ENCODE measurements around the gene PCK1.

DNA sequence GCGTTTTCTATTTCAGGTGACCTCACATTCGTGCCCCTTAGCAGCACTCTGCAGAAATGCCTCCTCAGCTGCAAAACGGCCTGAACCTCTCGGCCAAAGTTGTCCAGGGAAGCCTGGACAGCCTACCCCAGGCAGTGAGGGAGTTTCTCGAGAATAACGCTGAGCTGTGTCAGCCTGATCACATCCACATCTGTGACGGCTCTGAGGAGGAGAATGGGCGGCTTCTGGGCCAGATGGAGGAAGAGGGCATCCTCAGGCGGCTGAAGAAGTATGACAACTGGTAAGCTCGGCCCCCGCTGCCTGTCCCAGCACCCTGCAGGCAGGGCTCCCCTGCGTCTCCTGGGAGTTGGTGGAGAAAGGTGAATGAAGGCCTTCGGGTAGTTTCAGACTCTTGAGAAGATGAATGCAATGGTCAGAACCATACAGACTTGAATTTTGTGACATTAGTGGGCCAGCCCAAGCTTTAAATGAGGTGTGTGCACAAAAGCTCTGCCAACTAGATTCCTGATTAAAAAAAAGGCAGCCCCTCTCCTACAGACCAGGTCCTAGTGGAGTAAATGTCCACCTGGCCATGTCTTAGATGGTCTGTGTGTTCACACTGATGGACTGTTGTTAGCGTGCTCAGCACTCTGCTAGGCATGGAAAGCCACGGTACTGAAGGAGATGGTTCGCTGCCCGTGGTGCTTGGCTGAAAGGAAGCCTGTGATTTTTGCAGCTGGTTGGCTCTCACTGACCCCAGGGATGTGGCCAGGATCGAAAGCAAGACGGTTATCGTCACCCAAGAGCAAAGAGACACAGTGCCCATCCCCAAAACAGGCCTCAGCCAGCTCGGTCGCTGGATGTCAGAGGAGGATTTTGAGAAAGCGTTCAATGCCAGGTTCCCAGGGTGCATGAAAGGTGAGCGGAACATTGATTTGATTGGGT, 708 bp downstream of the PCK1 start:
- TF ChIP-seq, protein P1, sequence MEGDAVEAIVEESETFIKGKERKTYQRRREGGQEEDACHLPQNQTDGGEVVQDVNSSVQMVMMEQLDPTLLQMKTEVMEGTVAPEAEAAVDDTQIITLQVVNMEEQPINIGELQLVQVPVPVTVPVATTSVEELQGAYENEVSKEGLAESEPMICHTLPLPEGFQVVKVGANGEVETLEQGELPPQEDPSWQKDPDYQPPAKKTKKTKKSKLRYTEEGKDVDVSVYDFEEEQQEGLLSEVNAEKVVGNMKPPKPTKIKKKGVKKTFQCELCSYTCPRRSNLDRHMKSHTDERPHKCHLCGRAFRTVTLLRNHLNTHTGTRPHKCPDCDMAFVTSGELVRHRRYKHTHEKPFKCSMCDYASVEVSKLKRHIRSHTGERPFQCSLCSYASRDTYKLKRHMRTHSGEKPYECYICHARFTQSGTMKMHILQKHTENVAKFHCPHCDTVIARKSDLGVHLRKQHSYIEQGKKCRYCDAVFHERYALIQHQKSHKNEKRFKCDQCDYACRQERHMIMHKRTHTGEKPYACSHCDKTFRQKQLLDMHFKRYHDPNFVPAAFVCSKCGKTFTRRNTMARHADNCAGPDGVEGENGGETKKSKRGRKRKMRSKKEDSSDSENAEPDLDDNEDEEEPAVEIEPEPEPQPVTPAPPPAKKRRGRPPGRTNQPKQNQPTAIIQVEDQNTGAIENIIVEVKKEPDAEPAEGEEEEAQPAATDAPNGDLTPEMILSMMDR (conservative IDR thresholded peaks at IDR 0.05 in 1 of 2, IDR thresholded peaks at IDR 0.05 in 1 of 2; ENCODE audit: extremely low read depth in 1 of 2, insufficient read depth in 1 of 2, low read depth in 1 of 2, low read length in 2 of 2): no peak
- no peak for TF ChIP-seq EZH2 (IDR thresholded peaks at IDR 0.05; ENCODE audit: borderline replicate concordance, low read length)
